Smooth muscle cell (in vitro differentiated cells): ENCODE results near the gene ZNF780B. TPM values are rescaled to one million over a fixed set of nuclear protein-coding genes. Genes with fewer than 3 reads are reported as not detected.
A peak's percentile ranks its signal among the peaks of the same experiment; 100 is the strongest.

Experiments used
- DNase-seq: peaks from one replicate; lab custom pipeline; 2025; ENCODE audit not compliant: unreplicated experiment; lab: John Stamatoyannopoulos, UW
- H2AFZ ChIP-seq: fragments of 200-600 bp; sonication (generic); 2 replicates; pipeline ENCODE4 v1.6.0; 2016; ENCODE audit warnings: antibody characterized with exemption, low read depth, mild to moderate bottlenecking
- H3F3A ChIP-seq: fragments of 200-600 bp; sonication (generic); 2 replicates; pipeline ENCODE4 v1.6.0; 2017; ENCODE audit warnings: antibody characterized with exemption, low read depth
- H3K27ac ChIP-seq: fragments of 200-600 bp; sonication (generic); 2 replicates; pipeline ENCODE4 v1.5.1; 2016; ENCODE audit warnings: low read depth, mild to moderate bottlenecking
- H3K27me3 ChIP-seq: fragments of 200-600 bp; sonication (generic); 2 replicates; pipeline ENCODE4 v1.6.1; 2016; ENCODE audit warnings: low read depth, mild to moderate bottlenecking
- H3K36me3 ChIP-seq: fragments of 200-600 bp; sonication (generic); 2 replicates; pipeline ENCODE4 v1.5.1; 2016; ENCODE audit warnings: low read depth
- H3K4me1 ChIP-seq: fragments of 200-600 bp; sonication (generic); 2 replicates; pipeline ENCODE4 v1.5.1; 2016; ENCODE audit warnings: low read depth
- H3K4me2 ChIP-seq: fragments of 200-600 bp; sonication (generic); 2 replicates; pipeline ENCODE4 v1.6.0; 2016; ENCODE audit warnings: mild to moderate bottlenecking
- H3K4me3 ChIP-seq: fragments of 200-600 bp; sonication (generic); 2 replicates; pipeline ENCODE4 v1.5.1; 2016; ENCODE audit warnings: mild to moderate bottlenecking
- H3K79me2 ChIP-seq: fragments of 200-600 bp; sonication (generic); 2 replicates; pipeline ENCODE4 v1.6.0; 2016; ENCODE audit warnings: low read depth, mild to moderate bottlenecking
- H3K9ac ChIP-seq: fragments of 200-600 bp; sonication (generic); 2 replicates; pipeline ENCODE4 v1.6.0; 2016; ENCODE audit warnings: low read depth
- H3K9me3 ChIP-seq: fragments of 200-600 bp; sonication (generic); replicated peaks from 2 replicates; pipeline ENCODE4 v1.5.1; 2016; ENCODE audit warnings: low read depth
- H4K20me1 ChIP-seq: fragments of 200-600 bp; sonication (generic); 2 replicates; pipeline ENCODE4 v1.6.0; 2016; ENCODE audit warnings: low read depth
- CTCF ChIP-seq: fragments of 200-600 bp; sonication (generic); IDR thresholded peaks from 2 replicates; pipeline ENCODE4 v1.5.1; 2017; ENCODE audit warnings: borderline replicate concordance, mild to moderate bottlenecking, antibody characterized with exemption; ENCODE audit not compliant: insufficient read depth, poor library complexity, severe bottlenecking
- WGBS: methylation state at CpG from one replicate; pipeline ENCODE4 v1.1.7; 2016; ENCODE audit warnings: low lambda C conversion rate; 5-methylcytosine and 5-hydroxymethylcytosine counted together
- polyA plus RNA-seq: library from polyadenylated mRNA; unstranded; fragments of >200 nt; fragmentation: Nextera tagmentation; extraction: Ambion mirVana; gene quantifications from 2 replicates; pipeline ENCODE4 v1.2.1, GENCODE V29; 2016
- total RNA-seq: library from RNA; depleted of rRNA; stranded (reverse); fragments of >200 nt; gene quantifications from 2 replicates; pipeline ENCODE4 v1.2.3, GENCODE V29; 2014

Gene ZNF780B
- total and polyA plus RNA-seq, 2 experiments from 2014 or later, result 1.4 to 12.9 TPM

- Histone ChIP-seq H3K9me3 (no peaks in the 10 kb centered on the region), H3K9ac (peak overlapping the region; percentile 90), H3K36me3 (no peaks in the 10 kb centered on the region), H4K20me1 (peaks cover 3% of the 10 kb centered on the region), H3K27me3 (no peaks in the 10 kb centered on the region), H3K4me2 (peak overlapping the region; percentile 98), H3F3A (no peaks in the 10 kb centered on the region), H3K4me3 (peak overlapping the region; percentile 84), H3K4me1 (peaks cover 7% of the 10 kb centered on the region), H3K27ac (no peak overlapping the region), H3K79me2 (peaks cover 43% of the 10 kb centered on the region), H2AFZ (peak overlapping the region; percentile 99)
- TF ChIP-seq CTCF, result no peak
- no peak for DNase-seq
- 83% methylated on average over 4 of the region's 4 CpGs for WGBS
Observed at GRCh38 chr19:40089462-40089861, 33.4 kb upstream of the ZNF780B start.

GRCh38 chr19:40088299-40089047, 32.4 kb upstream of the ZNF780B start:
- Histone ChIP-seq H3K79me2 (peaks cover 43% of the 10 kb centered on the region), H3K4me3 (no peak overlapping the region), H3K4me1 (peaks cover 7% of the 10 kb centered on the region), H2AFZ (no peak overlapping the region), H3K36me3 (no peaks in the 10 kb centered on the region), H3K9ac (no peak overlapping the region), H3F3A (no peaks in the 10 kb centered on the region), H4K20me1 (peaks cover 3% of the 10 kb centered on the region), H3K9me3 (no peaks in the 10 kb centered on the region), H3K27me3 (no peaks in the 10 kb centered on the region), H3K27ac (no peak overlapping the region), H3K4me2 (no peak overlapping the region)
- WGBS, result 99% methylated on average over 5 of the region's 5 CpGs
- no peak for TF ChIP-seq CTCF
- DNase-seq, result no peak

- no peak overlapping the region for H3K9ac ChIP-seq
- peaks cover 3% of the 10 kb centered on the region for H4K20me1 ChIP-seq
- no peak for DNase-seq
- no peak overlapping the region for H3K27ac ChIP-seq
- H2AFZ ChIP-seq, result no peak overlapping the region
- no peak for TF ChIP-seq CTCF
- no peak overlapping the region for H3K4me3 ChIP-seq
- H3F3A ChIP-seq, result no peaks in the 10 kb centered on the region
- H3K9me3 ChIP-seq, result no peaks in the 10 kb centered on the region
- peaks cover 7% of the 10 kb centered on the region for H3K4me1 ChIP-seq
- H3K36me3 ChIP-seq, result peaks cover 28% of the 10 kb centered on the region
- 79% methylated on average over 4 of the region's 4 CpGs for WGBS
- no peak overlapping the region for H3K4me2 ChIP-seq
- no peaks in the 10 kb centered on the region for H3K27me3 ChIP-seq
- peaks cover 41% of the 10 kb centered on the region for H3K79me2 ChIP-seq
Observed at GRCh38 chr19:40084948-40085347, 28.9 kb upstream of the ZNF780B start.

- Histone ChIP-seq H3K4me1 (no peaks in the 10 kb centered on the region), H3K36me3 (peaks cover 54% of the 10 kb centered on the region), H3K4me2 (no peak overlapping the region), H3F3A (no peaks in the 10 kb centered on the region), H3K27ac (no peak overlapping the region), H3K9me3 (peaks cover 27% of the 10 kb centered on the region), H4K20me1 (peaks cover 3% of the 10 kb centered on the region), H3K79me2 (peaks cover 12% of the 10 kb centered on the region), H2AFZ (no peak overlapping the region), H3K9ac (no peak overlapping the region), H3K27me3 (no peaks in the 10 kb centered on the region), H3K4me3 (no peak overlapping the region)
- no peak for DNase-seq
- WGBS, result 100% methylated on average over 1 of the region's 1 CpG
- no peak for TF ChIP-seq CTCF
Observed at GRCh38 chr19:40081411-40081810, 25.4 kb upstream of the ZNF780B start.
